Measurements from ENCODE around the gene INPP5A. TPM values are rescaled to one million over a fixed set of nuclear protein-coding genes. Genes with fewer than 3 reads are reported as not detected.

The INPP5A gene
- total and polyA plus RNA-seq, 10 of the 15 experiments (the other 5 are each of a cell fraction or from before 2014, with no cell fraction given) = 0.52 to 15.0 (median 6.3) TPM

DNA sequence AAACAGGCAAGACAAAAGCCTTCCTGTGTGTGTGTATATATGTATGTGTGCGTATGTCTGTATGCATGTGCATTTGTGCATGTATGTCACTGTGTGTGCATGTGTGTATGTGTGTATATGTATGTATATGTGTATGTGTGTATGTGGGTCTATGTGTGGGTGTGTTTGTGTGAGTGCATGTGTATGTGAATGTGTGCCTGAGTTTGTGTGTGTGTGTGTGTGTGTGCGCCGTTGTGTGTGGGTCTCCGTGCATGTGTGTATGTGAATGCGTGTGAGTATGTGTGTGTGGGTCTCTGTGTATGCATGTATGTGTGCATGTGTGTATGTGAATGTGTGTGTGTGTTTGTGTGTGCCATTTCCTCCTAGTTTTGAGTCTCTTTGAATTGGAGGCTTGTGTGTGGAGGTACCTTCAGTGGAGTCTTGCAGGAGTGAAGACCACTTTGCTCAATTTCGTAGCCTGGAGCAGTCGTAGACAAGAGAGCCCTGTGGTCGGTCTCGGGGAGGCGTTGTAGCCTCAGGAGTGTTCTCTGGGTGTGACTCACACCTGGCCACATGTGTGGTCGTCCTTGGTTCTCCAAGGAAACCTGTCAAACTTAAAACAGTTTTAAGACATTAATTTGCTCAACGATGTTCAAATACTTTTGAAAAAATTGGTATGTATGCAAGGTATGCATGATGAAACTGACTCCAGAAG, 28.1 kb downstream of the INPP5A start:
- peaks cover 37% of the 10 kb centered on the region for H3K4me1 ChIP-seq (ENCODE audit: control insufficient read depth, insufficient read depth, low read length)
- H3K36me3 ChIP-seq (ENCODE audit: control insufficient read depth in 2 of 2, insufficient read depth in 2 of 2, low read length in 1 of 2) = no peaks in the 10 kb centered on the region; a peak in 1 of 4 replicates
- BruUV-seq (replicated peaks) = no TSS peak
- in situ Hi-C loops (cut with MboI) (no loop called here), intact Hi-C loops (cut with micrococcal nuclease; ENCODE audit: unreplicated experiment) (loop anchor here (2.0 kb wide), 1 partner anchor 29 kb away; the partner anchor contains the start of gene INPP5A)
- ATAC-seq = no peak
- 93% methylated on average over 12 of the region's 12 CpGs for WGBS (ENCODE audit: insufficient coverage, insufficient replicate concordance, low lambda C conversion rate, missing lambda C conversion rate)
- RAD21 ChIA-PET (ENCODE audit: unreplicated experiment) = interaction anchor here (2.1 kb wide), 1 partner anchor 28 kb away, joined by 9 read pairs; no protein-coding TSS in a partner anchor
- no peaks in the 10 kb centered on the region for H3K27me3 ChIP-seq (replicated peaks in 1 of 2; ENCODE audit: control insufficient read depth in 2 of 2, insufficient read depth in 2 of 2, low read length in 1 of 2)
- SMC1A ChIA-PET (ENCODE audit: uncharacterized antibody, unreplicated experiment) = interaction anchor here (1.1 to 1.8 kb wide), 3 partner anchors 9 to 26 kb away, joined by 4 to 5 read pairs (median 5); no protein-coding TSS in a partner anchor
- H3K27ac ChIP-seq (ENCODE audit: control insufficient read depth, insufficient read depth) = no peak overlapping the region
- POLR2A ChIA-PET = no interaction called here
- H2AFZ ChIP-seq (ENCODE audit: control insufficient read depth, low read depth, low read length) = no peak overlapping the region
- peaks cover 3% of the 10 kb centered on the region; the same call in 1 of the 2 replicates for H4K20me1 ChIP-seq (ENCODE audit: control insufficient read depth, insufficient read depth)
- H3K4me3 ChIP-seq = no peak overlapping the region
- CTCF ChIA-PET = interaction anchor here (1.7 to 2.6 kb wide), 3 partner anchors 9 to 27 kb away, joined by 4 to 8 read pairs (median 4); no protein-coding TSS in a partner anchor
- H3K79me2 ChIP-seq (ENCODE audit: control insufficient read depth, insufficient read depth, low read length) = no peaks in the 10 kb centered on the region; the same call in 1 of the 2 replicates
- no peaks in the 10 kb centered on the region; the same call in 2 of the 3 replicates for H3K9me3 ChIP-seq (replicated peaks; ENCODE audit: control insufficient read depth, insufficient read depth, low read length)
- no peak overlapping the region for H3K4me2 ChIP-seq (ENCODE audit: control insufficient read depth, insufficient read depth)
- DNase-seq (ENCODE audit: low read depth, low spot score) = no peak
- TF ChIP-seq MTA2 (IDR thresholded peaks at IDR 0.05; ENCODE audit: low read depth) (no peak), MLLT1 (IDR thresholded peaks at IDR 0.05) (0 out of 2 replicates have a peak, but pooled peaks have one; percentile 29), HDGF (IDR thresholded peaks at IDR 0.05) (0 out of 2 replicates have a peak, but pooled peaks have one; percentile 75), STAT3 (IDR thresholded peaks at IDR 0.05; ENCODE audit: low read depth, low read length) (no peak)
- FAIRE-seq = peak; percentile 35
- H3K9ac ChIP-seq (ENCODE audit: control insufficient read depth, insufficient read depth, low read length) = no peak overlapping the region

All from GM12878 (cell line).